ENCODE measurements around the gene DNAJC24.
"Not testable (repeated sequence)": the region's sequence is repeated elsewhere in the genome, so short reads cannot be mapped to it uniquely, and the experiment has no call there.

DNAJC24 gene, protein sequence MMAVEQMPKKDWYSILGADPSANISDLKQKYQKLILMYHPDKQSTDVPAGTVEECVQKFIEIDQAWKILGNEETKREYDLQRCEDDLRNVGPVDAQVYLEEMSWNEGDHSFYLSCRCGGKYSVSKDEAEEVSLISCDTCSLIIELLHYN

DNA sequence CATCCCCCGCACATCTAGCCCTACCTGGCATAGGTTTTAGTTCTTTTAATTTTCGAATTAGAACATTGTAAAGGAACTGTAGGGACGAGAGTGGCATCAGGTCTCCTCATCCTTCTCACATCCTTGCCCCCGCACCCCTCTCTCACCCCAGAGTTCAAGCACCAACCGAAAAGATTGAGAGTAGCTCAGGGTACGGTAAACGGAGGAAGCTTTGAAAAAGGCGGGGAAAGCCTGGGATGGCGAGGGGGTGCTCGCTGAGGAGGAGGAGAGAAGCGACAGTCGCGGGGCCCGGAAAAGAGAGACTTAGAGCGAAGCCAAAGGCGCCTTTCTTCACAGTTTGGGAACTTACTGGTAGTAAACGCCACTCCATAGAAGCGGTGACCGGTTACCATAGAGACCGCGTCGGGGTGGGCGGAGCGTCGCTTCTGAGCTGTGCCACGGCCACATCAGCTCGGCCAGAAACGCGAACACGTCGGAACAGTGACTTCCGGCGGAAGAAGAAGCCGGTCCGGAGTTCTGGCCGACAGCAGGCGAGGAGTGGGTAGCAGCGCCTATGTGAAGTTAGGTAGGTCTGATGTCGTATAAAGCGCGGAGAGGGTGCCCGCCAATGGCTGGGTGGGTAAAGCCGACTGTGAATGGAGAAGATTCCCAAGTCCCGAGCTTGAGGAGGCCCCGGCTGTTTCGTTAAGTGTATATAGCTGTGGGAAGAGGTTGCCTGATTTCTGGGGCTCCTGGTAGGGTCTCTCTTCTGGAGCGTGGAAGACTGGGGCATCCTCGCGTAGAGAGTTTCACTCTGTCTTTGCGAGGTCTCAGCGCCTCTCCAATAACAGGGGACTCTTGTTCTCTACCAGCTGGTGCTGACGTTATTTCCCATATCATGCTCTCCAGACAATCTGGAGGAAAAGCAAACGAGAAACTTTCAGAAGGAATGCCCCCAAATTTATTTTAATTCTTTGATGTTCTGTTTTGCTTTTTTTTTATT lies at the start of gene DNAJC24, which contains the start of gene DCDC1:
TSS of gene DNAJC24 (plus strand) at position 513 of the 982 bp plus-strand sequence. CDS start 889 bp downstream, outside the sequence.
TSS of gene DCDC1 (minus strand) at position 392 of the 982 bp plus-strand sequence. CDS start 41,459 bp downstream, outside the sequence.
- peak; percentile 95 for DNase-seq

DNA sequence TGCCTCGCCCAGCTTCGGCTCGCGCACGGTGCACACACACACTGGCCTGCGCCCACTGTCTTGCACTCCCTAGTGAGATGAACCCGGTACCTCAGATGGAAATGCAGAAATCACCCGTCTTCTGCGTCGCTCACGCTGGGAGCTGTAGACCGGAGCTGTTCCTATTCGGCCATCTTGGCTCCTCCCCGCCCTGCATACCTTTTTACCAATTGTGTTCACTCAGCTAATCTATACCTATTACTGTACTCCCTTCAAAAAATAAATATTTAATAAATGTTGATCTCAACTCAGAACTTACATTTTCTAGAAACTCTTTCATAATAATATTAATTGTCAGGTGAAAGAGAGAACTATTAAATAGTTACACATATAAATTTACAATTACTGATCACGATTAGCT lies 48.2 kb upstream of the DNAJC24 start:
- DNase-seq = not testable (repeated sequence)

DNA sequence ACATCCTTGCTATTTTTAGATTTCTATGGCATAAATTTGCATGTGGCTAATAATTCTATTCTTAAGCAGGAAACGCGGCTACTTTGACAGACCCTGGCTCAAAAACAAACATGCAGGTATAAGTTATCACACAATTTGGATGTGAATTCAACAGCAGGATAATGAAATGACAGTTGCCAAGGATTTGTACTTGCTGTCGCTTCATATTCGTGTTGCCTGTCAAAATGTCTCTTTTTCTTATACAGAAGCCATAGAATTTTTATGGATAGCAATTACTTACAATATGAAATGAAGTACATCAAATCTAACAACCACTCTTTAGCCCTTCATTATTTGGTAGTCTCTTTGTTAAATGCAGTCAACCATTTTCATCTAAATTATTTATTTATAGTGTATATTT lies 46.5 kb upstream of the DNAJC24 start:
- DNase-seq = no peak

DNA sequence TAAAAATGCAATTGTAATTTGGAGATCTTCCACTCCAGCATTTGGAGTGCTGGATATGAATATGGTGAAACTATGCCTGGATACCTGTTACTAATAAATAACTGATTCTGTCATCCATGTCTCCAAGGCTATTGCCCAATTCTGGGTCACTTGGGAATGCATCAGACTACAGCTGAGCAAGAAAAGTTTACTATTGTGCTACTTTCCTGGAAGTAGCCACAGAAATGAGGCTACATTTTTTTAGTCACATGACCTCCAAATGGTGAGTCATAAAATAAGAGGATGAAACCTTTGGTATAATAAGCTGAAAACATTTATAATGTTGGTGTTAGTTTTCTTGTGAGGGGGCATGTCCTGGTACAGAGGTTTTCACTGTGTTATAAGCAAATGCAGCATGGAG lies 44.5 kb upstream of the DNAJC24 start:
- DNase-seq = no peak

- DNase-seq = no peak
These were observed 43.1 kb upstream of the DNAJC24 start for GRCh38 chr11:31326470-31327148.

DNA sequence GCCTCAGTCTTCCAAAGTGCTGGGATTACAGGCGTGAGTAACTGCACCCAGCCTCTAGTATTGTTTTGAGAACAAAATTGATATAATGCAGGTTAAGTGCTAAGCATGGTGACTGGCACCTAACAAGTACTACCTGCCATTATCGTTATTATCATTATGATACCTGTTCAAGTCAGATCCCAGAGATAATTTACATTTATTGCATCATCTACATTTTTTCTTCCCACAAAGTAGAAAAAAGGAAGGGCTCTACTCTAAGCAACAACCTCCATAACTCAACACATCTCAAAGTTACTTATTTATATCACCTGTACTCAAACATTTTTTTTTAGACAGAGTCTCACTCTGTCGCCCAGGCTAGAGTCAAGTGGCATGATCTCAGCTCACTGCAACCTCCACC lies 42.2 kb upstream of the DNAJC24 start:
- no peak for DNase-seq

- DNase-seq = no peak
These were observed 41.0 kb upstream of the DNAJC24 start for GRCh38 chr11:31328697-31329096.

DNA sequence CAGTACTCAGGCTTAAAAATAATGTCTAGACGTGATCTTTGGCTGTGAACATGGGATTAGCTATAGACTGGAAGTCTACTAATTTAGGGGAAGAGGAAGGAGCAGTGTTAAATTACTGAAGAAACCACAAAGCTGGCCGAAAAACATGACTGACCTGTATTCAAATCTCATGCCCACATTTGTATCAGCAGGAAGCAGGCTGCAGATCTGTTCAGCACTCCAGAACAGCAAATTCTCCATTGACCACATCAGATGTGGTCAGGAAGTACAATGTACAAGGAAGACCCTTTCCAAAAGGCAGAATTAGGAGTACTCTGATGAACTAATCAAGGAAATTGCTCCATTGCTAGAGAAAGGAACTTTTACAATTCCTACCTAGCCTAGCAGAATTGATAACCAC lies 31.9 kb upstream of the DNAJC24 start:
- no peak for DNase-seq

DNA sequence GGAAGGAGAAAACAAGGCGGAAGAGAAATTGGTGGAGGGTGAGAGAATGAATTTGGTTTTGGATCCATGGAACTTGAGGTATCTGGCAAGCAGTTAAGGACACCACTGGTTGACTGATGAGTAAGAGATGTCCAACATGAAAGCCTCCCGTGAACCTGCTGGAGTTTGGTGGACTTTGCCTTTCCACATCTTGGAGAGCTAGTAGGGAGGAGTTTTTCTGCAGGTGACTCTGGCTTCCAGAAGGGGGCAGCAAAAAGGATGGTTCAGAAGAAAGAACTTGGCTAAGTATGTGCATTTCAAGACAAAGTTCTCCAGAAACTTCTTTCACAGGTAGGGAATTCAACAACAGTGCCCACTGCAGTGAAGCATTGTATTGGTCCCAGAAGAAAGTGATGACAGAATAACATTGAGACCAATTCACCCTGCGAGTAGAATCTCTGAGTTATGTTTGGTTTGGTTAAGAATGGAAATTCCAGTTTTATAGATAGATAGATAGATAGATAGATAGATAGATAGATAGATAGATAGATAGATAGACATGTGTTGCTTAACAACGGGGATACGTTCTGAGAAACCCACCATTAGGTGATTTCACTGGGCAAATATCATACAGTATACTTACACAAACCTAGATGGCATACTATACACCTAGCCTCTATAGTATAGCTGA lies 28.6 kb upstream of the DNAJC24 start:
- DNase-seq = peak; percentile 33

GRCh38 chr11:31351168-31351567 lies 18.5 kb upstream of the DNAJC24 start:
- DNase-seq = no peak

- no peak for DNase-seq
These were observed 14.5 kb upstream of the DNAJC24 start for GRCh38 chr11:31355131-31355530.

- no peak for DNase-seq
These were observed 13.8 kb upstream of the DNAJC24 start for GRCh38 chr11:31355817-31356216.

- no peak for DNase-seq
These were observed 7.9 kb upstream of the DNAJC24 start for GRCh38 chr11:31361743-31362142.

- peak; percentile 47 for DNase-seq
These were observed 2.9 kb upstream of the DNAJC24 start for GRCh38 chr11:31366795-31367194.

DNA sequence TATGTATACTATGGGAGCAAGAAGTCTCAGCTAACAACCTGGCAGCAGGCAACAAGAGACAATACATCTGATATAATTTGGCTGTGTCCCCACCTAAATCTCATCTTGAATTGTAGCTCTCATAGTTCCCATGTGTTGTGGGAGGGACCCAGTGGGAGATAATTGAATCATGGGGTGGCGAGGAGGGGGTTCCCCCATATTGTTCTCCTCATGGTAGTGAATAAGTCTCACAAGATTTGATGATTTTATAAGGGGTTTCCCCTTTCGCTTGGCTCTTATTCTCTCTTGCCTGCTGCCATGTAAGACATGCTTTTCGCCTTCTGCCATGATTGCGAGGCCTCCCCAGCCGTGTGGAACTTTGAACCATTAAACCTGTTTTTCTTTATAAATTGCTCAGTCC lies 6.2 kb downstream of the DNAJC24 start:
- DNase-seq = no peak

- no peak for DNase-seq
These were observed 13.5 kb downstream of the DNAJC24 start for GRCh38 chr11:31383116-31383515.

DNA sequence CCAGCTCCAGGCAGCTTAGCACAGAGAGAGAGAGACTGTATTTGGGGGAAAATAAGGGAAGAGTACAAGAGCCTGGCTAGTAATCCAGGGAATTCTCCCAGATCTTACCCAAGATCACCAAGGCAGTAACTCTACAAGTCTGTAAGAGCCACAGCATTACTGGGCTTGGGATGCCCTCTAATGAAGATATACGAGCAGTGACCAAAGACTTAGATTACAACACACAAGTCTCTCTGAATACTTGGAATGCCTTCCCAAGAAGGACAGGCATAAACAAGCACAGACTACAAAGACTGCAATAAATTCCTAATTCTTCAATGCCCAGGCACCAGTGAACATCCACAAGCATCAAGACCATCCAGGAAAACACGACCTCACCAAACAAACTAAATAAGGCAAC lies 17.7 kb downstream of the DNAJC24 start:
- DNase-seq = no peak

- peak; percentile 34 for DNase-seq
These were observed 27.7 kb downstream of the DNAJC24 start for GRCh38 chr11:31397239-31397834.

DNA sequence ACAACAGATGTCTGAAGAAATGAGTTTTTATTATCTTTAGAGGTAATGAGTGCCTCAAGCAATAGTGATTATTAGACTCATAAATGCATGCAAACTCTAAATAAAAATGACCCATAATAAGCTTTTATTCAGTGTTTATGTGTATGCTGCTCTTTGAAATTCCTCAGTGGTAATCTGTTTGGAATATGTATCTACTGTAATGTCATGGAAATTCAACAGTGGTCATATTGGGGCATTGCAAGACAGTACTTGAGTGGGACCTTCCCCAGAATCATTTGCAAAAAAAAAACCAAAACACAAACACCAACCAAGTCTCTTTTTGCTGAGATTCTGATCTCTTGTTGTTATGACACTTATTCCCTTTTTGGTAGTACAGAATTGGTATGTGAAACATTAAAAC lies 35.0 kb downstream of the DNAJC24 start:
- DNase-seq = no peak

DNA sequence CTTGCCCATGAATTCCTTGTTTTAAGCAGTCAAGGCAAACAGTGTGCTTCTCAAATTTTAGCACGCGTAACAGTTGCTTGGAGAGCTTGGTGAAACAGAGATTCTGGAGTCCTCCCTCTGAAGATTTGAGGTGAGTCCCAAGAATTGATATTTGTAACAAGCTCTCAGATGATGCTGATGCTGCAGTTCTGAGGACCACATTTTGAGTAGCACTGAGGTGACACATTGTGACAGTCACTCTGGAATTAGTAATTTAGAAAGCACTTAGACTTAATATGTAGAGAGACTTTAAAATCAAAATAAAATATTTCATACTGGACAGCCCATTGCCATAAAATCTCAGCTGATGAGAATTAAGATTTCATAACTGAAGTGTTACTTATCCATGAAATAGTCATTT lies 38.5 kb downstream of the DNAJC24 start:
- no peak for DNase-seq

GRCh38 chr11:31412946-31413345 lies 43.3 kb downstream of the DNAJC24 start:
- DNase-seq = no peak

DNA sequence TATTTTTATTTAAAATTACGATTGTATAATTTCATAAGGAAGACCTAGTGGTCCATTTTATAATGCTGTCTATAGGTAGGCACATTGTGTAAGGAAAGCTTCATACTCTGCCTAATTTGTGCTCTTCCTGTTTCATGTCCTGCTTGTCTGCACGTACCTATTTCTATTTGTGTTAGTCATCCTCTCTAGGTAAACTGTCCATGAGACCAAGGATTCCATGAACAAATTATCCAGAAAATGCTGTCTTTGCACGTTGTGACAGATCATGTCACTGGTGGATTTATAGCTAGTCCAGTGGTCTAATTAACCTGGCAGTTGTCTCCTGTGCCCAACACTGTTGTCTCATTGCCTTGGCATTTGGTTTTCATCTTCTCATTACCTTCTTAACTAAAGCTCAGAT lies 44.7 kb downstream of the DNAJC24 start:
- DNase-seq = no peak

DNA sequence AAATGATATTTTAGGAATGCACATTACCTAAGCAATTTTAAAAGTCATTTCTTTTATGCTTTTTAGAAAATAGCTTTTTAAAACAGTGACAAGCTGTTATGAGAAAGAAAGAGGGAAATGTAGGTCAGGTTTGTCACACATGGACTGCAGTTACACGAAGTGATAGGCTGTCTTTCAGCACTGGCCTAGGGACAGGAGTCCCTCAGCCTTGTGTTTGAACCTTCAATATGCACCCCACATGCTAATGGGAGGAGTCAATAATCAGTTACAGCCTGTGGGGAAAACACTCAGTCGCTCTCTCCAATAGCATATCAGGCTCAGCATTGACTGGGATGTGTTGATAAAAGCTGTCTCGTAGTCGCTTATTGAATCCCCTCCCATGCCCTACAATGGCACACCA lies 45.8 kb downstream of the DNAJC24 start:
- no peak for DNase-seq

Measured in CD4-positive, alpha-beta T cell treated with Interleukin-21 for 1 hour (primary cell).